Measurements from ENCODE around the gene HIGD1A.
"Not testable (repeated sequence)": the region's sequence is repeated elsewhere in the genome, so short reads cannot be mapped to it uniquely, and the experiment has no call there.

The HIGD1A gene

DNA sequence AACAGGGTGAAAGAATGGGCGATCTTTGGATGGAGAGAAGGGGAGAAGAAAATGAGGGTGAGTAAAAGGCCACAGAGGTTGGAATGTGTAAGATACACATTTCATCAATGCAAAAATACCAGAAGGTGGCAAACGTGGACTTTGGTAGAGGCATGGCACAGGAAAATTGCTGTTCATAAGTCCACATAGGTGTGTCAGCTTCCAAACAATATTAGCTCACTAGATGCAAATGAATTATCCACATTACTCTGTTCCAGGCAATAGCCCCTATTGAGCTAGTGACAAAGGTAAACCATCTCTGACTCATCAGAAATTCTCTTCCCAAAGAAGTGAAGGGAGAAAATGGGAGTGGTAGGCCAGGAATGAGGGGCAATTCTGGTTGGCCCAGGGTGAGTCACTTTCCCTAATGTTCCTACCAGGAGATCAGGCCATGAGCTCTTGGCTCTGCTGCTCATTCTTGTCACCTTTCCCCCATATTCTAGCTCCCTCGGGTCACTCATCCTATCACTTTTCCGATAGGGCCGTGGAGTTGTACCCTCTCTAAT lies 24.9 kb upstream of the HIGD1A start:
- no peak for DNase-seq (ENCODE audit: low read depth, low spot score)

DNA sequence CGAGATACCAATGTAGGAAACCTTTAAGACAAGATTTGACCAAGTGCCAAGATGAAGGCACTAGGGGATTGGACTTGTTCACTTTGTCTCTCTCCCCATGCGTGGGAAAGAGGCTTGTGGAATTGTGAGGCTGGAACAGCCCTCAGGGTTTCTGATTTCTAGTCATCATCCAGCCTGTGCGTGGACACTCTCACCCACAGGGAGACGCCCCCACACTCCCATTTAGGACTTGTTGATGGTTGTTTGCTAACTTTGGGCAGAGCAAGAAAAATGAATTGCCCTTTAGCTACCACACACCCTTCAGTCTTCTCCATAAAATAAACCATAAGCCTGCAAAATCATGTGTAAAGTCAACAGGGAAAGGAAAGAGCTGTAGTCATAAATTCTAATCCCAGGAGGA lies 23.4 kb upstream of the HIGD1A start:
- DNase-seq (ENCODE audit: low read depth, low spot score): no peak

DNA sequence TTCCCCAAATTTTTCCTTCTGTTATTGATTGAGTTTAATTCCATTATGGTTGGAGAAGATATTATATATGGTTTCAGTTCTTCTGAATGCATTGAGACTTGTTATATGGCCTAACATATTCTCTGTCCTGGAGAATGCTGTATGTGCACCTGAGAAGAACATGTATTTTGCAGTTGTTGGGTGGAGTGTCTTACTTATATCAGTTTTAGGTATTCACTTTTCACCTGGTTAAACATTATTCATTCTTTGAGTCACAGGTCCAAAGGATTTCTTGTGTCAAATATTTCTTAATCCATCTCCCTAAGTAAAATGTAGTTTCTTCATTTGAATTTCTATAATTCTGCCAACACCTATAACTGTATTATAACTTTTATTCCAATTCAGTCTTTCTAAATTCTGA lies 22.7 kb upstream of the HIGD1A start:
- DNase-seq (ENCODE audit: low read depth, low spot score): no peak

DNA sequence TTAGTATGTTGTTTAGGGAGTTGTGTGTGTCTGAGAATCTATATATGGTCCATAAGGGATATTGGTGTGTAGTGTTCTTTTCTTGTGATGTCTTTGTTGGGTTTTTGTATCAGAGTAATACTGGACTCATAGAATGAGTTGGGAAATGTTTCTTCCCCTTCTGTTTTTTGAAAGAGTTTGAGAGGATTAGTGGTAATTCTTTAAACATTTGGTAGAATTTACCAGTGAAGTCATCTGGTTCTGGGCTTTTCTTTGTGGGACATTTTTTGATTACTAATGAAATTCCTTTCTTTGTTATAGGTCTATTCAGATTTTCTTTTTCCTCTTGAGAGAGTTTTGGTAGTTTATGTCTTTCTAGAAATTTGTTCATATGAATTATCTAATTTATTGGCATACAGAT lies 21.9 kb upstream of the HIGD1A start:
- no peak for DNase-seq (ENCODE audit: low read depth, low spot score)

DNA sequence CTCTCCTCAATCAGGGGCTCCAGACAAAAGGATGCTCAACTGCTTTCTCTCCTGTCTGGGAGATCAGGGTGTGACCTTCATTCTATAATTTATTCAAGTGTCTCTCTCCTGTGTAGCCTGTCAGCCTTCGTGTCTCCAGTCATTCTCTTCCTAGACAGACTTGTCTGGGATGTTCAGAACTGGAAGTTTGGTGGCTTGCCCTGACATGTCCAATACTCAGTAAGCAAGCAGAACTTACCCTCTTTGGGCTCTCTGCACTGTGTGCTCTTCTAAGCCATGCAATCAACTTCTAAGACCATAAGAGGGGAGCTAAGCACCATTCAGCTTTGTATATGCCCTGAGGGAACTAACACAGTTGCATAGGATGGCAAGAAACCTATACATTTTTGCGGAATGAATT lies 19.1 kb upstream of the HIGD1A start:
- DNase-seq (ENCODE audit: low read depth, low spot score): no peak

DNA sequence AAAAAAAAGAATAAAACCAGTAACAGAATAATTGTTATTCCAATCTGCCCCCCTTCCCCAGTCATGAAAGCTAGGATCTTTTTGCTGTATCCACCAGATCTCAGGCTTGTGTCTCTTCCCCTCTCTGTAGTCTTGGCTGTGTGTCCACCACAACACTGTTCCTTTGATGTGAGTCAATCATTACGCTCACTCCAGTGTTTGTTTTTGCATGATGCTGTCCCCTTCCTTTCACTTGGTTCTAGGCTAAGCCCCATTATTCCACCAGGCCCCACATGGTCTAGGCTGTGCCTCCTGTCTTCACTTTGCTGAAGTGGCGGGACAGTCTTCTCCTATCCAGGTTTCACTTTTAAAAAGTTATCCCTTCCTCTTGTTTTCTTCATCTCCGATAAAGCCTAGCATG lies 18.5 kb upstream of the HIGD1A start:
- DNase-seq (ENCODE audit: low read depth, low spot score): no peak

DNA sequence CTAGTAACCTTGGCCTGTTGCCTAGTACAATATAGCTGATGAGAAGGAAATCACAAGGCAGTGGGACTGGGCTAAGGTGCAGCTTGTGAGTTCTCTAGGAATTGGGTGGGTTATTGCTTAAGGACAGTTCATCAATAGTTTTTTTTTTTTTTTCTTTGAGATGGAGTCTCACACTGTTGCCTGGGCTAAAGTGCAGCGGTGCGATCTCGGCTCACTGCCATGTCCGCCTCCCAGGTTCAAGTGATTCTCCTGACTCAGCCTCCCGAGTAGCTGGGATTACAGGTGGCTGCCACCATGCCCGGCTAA lies 16.4 kb upstream of the HIGD1A start:
- DNase-seq (ENCODE audit: low read depth, low spot score): no peak

DNA sequence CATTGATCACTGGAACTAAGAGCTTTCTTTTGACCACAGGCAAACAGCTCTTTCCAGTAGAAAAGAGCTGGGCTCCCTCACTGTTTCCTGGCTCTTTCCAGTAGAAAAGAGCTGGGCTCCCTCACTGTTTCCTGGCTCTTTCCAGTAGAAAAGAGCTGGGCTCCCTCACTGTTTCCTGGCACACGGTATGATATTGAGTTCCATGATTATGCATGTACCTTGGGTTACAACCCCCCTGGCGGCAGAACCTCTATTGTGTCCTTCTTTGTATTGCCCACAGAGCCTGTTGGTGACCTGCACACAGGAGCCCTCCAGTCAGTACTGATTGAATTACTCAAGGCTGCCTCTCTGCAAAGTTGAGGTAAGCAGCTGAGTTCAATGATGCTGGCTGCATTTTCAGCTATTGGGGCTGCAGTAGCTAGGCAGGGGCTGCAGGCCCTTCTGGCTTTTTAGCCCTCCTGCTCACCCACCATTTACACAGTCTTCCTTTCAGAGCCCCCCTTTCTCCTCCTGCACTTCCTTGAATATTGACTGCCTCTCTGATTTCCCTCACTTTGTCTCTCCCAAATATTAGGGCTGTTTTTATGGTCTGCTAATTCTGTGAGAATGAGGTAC lies 15.2 kb upstream of the HIGD1A start:
- DNase-seq (ENCODE audit: low read depth, low spot score): no peak

DNA sequence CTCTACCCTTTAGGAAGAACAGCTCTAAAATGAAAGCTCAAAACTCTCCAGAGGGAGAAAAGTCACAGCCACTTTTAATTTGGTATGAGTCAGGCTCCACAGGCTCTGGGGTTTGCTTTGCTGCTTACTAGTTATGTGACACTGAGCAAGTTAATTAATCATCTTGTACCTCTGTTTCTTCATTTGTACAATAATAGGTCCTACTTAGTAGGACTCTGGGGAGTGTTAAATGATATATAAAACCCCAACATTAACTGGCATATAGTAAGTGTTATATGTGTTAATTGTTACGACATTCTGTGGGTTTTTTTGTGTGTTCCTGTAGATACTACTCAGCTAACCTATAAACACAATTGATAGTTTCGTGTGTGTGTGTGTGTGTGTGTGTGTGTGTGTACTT lies 11.5 kb upstream of the HIGD1A start:
- no peak for DNase-seq (ENCODE audit: low read depth, low spot score)

DNA sequence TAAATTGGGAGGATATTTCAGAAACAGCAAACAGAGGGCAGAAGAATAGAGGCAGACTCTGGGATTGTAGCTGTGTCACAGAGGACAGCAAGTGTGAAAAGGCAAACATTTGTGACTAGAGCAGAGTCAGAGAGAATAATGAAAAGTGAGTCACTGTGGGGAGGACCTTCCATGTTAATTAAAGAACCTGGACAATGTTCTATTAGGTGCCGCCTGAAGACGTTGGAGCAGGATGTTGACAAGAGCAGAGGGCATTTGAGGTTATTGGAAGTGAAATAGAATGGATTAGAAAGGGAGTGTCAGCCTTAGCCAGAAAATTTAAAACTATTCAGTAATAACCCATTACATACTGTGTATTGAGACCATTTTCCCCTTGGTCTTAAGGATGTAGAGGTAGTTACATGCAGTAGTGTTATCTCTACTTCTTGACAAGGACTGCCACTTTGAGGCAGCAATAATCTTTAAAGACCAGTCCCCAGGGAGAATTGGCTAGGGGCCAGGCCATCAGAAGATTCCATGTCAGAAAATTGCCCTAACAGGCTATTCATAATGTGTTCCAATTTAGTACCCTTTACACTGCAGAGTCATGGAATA lies 10.7 kb upstream of the HIGD1A start:
- no peak for DNase-seq (ENCODE audit: low read depth, low spot score)

DNA sequence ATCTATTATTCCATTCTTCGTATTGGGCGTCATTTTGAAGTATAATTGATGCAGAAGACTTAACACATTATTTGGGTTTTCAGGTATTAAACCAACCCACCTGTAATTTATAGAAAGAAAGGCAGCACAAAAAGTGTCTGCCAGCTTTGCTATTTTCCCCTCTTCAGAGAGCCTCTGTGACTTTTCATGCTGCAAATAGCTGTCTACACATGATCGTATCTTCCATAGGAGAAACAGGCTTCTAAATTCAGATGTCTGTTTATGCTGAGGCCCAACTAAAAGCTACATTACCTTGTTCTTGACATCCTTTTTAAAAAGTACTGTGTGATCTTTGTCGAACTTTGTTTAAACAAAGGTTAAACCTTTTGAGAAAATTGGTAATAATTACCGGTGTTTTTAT lies 10.0 kb upstream of the HIGD1A start:
- DNase-seq (ENCODE audit: low read depth, low spot score): no peak

DNA sequence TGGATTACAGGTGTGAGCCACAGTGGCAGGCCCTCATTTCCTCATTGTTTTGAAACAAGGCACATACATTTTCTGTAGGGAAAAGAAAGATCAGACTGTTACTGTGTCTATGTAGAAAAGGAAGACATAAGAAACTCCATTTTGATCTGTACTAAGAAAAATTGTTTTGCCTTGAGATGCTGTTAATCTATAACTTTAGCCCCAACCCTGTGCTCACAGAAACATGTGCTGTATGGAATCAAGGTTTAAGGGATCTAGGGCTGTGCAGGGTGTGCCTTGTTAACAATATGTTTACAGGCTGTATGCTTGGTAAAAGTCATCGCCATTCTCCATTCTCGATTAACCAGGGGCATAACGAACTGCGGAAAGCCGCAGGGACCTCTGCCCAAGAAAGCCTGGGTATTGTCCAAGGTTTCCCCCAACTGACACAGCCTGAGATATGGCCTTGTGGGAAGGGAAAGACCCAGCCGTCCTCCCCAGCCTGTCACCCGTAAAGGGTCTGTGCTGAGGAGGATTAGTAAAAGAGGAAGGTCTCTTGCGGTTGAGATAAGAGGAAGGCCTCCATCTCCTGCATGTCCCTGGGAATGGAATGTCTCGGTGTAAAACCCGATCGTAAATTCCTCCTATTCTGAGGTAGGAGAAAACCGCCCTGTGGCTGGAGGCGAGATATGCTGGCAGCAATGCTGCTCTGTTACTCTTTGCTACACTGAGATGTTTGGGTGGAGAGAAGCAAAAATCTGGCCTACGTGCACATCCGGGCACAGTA lies 7.0 kb upstream of the HIGD1A start:
- not testable (repeated sequence) for DNase-seq (ENCODE audit: low read depth, low spot score)

DNA sequence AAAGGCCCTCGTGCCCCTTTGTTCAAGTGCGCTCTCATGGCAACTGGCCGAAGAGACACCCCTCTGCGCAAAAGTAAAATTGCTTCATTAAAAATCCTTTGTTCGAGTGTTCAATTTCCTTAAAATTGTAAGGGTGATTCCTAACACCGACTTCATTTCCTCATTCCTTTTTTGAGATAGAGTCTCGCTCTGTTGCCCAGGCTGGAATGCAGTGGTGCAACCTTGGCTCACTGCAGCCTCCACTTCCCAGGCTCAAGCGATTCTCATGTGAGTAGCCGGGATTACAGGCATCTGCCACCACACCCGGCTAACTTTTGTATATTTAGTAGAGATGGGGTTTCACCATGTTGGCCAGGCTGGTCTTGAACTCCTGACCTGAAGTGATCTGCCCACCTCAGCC lies 6.4 kb upstream of the HIGD1A start:
- not testable (repeated sequence) for DNase-seq (ENCODE audit: low read depth, low spot score)

DNA sequence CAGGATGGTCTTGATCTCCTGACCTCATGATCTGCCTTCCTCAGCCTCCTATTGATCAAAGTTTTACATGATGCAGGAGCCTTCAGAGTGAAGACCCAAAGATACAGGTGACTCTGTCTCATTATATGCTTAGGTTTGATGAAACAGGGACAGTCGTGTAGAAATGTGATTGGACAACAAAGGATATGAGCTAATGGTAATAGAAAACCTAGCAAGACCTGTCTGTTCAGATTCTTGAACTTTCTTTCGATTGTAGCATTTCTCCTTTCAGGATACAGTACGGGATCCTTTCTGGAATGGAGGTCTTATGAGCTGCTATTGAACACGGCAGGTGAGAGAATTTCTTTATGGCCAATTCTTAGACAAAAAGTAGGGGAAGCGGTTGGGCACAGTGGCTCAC lies 4.9 kb upstream of the HIGD1A start, which contains the start of gene ACKR2:
Gene ACKR2 (plus strand): TSS at position 244 of the 400 bp plus-strand sequence. CDS start 55,058 bp downstream, outside the sequence.
- no peak for DNase-seq (ENCODE audit: low read depth, low spot score)

DNA sequence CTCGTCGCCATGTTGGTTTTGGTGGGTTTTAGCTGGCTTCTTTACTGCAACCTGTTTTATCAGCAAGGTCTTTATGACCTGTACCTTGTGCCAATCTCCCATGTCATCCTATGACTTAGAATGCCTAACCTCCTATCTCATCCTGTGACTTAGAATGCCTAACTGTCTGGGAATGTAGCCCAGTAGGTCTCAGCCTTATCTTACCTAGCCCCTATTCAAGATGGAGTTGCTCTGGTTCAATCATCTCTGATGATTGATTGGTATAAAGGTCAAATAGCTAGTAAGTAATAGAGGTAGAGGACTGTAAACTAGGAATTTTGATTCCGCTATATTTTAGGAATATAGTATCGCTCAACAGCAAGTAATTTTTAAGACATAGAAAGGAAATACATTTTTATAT lies 3.6 kb upstream of the HIGD1A start:
- no peak for DNase-seq (ENCODE audit: low read depth, low spot score)

DNA sequence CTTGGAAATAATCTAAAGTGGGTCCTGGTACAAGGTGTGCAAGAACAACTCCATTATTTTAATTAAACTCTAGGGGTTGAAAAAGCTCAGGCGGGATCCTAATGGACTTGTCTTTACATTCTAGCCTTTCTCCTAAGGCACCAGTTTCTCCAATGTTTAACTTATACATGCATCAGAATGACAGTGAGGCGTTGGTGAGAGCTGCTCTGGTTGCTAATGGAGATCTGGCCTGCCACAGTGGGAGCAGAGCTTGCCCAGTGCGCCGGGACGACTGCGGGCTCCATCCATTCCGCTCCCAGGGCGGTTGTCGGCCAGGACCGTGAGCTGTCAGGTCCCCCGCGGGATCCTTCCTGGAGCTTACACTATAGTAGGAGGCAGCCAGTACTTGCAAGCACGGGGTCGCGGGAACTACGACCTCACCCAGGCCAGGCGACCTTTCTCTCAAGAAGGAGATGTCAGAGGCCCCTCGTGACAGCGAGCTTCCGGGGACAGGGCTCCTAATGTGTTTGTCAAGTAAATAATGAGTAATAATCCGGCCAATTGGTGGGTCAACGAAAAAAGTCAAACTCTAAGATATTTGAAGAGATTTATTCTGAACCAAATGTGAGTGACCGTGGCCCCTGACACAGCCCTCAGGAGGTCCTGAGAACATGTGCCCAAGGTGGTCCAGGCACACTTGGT lies 991 bp upstream of the HIGD1A start:
- DNase-seq (ENCODE audit: low read depth, low spot score): no peak

DNA sequence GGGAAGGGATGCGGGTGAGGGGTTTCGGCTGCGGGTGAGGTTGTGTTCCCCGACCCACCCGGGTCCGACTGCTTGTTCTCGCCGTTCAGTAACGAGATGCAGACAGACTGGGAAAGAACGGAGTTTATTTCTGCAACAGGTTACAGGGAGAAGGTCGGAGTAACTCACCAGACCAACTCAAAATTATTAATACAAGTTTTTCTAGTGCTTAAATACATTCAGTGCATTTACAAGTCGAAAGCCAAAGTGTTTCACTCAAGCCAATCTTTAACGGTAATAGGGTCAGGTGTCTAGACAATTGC lies 492 bp upstream of the HIGD1A start:
- DNase-seq (ENCODE audit: low read depth, low spot score): no peak

DNA sequence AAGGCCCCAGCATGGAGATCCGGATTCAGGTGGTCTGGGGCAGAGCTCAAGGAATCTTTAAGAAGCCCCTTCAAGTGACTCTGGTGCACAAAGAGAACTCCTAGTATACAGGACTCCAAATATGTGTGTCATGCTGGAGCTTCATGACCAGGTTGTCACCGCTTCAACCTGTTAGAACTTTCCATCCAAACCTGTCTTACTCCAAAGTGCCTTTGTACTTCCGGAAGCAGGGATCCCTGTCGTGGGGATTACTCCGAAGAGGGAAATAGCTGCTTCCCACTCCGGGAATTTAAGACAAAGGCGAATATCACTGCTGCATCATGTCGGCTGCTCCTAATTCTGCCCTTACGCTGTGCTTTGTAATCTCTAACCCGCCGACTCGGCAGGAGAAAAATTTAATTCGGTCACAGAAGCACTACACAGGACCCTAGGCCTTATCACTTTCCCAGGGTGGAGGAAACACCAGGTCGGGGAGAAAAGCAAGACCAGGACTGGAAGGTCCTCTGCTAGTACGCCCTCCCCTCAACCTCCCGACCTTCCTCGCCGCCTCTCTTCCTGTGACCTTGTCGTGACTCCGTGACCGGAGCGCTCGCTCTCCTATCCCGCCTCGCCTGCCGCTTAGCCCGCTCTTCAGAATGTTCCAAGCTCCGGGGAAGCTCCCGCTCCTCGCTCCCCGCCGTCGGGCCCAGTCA lies 730 bp downstream of the HIGD1A start:
- DNase-seq (ENCODE audit: low read depth, low spot score): no peak

DNA sequence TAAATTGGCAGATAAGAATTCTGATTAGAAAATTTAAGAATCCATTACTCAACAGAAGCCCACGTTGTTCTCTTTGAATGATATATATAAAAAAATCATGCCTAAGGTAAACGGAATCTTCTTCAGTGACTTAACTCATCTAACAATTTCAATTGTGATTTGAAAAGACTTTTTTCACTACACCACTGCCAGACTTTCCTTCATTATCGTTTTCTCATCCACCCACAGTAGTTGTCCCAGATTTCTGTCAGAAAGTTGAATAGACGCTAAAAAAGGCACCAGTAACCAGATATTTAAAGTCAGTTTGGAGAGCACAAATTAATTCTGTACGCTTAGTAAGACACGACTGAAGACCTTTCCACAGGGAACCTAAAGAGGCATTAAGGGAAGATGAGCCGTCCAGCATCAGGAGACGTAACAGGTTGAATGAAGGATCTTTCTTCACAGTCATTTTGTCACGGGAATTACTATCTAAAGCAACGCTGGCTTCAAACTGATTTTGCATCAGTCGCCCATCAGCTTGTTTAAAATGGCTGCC lies 1.3 kb downstream of the HIGD1A start:
- DNase-seq (ENCODE audit: low read depth, low spot score): no peak

DNA sequence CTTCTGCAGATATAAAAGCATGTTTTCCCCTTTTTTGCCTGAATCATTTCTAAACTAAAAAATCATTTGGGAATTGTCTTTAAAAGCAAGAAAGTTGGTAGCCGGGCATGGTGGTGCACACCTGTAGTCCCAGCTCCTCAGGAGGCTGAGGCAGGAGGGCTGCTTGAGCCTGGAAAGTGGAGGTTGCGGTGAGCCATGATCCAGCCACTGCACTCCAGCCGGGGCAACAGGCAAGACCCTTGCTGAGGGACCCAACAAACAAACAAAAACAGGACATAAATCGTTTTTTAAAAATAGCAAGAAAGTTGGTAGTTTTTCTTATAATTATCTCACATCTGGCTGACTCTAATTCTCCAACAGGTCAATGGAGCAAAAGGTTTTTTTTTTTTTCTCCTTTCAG lies 2.5 kb downstream of the HIGD1A start:
- DNase-seq (ENCODE audit: low read depth, low spot score): no peak

DNA sequence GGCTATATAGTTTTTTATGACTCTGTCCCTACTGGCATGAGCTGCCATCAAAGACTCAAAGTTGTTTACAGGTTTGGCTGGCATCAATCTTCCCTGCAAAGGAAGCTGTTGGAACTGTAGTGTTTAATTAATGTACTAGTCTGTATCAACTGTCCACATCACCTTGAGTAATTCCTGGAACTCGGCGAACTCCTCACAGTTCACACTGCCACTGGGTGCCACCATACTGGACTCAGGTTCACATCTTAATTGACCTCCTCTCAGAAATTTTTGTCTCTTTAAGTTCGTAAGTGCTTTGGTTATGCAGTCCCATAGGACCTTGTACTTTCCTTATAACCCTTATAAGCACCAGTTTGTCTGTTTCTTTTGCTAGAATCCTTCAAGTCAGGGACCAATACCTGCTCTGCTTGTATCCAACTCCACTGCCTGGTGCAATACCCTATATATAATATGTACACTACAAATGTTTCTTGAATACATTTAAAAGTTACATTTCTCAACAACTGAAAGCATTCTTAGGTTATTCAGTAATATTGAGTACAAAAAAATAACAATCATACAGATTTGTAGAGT lies 3.2 kb downstream of the HIGD1A start:
- no peak for DNase-seq (ENCODE audit: low read depth, low spot score)
